K562 (cell line): ENCODE measurements around the gene MDP1. TPM values are rescaled to one million over a fixed set of nuclear protein-coding genes. Genes with fewer than 3 reads are reported as not detected.
A peak's percentile ranks its signal among the peaks of the same experiment; 100 is the strongest.

Source experiments
- ATAC-seq: fragments of 200-7000 bp; cut with Tn5 transposase; 3 replicates; pipeline ENCODE4 v1.9.1; 2020; ENCODE audit warnings: moderate library complexity
- BruUV-seq: library from RNA; stranded (reverse); fragments of 400-500 nt; replicated peaks from 2 replicates; lab custom pipeline; 2021; lab: Mats Ljungman, UMichigan
- CTCF ChIA-PET: fragments of 300-600 bp; formaldehyde crosslinking; extraction: SDS; loops from one replicate; lab custom pipeline; 2021; ENCODE audit warnings: low intra/inter-chr PET ratio; lab: Yijun Ruan, JAX
- POLR2A ChIA-PET: fragments of 300-600, 350-650 bp; sonication (Branson Sonifier 250); formaldehyde crosslinking; extraction: SDS; loops from one replicate; lab custom pipeline; 2021; ENCODE audit warnings: antibody characterized with exemption, inconsistent platforms; lab: Yijun Ruan, JAX
- DNase-seq, 4 experiments: peaks; one replicate each; pipeline versions ENCODE4 v3.0.0 to v3.0.0-alpha.2; 2011 to 2018; ENCODE audit warnings: low spot score in 3 of 4, mixed read lengths in 3 of 4; ENCODE audit errors: extremely low read depth in 1 of 4
- FAIRE-seq: peaks from 2 replicates; lab custom pipeline; 2011; peaks lifted over from hg19 to GRCh38; lab: Jason Lieb, UNC
- H2AFZ ChIP-seq: 2 replicates; pipeline ENCODE4 v1.6.0; 2011; ENCODE audit warnings: low read depth, low read length, control low read depth, inconsistent platforms
- H3K27ac ChIP-seq: fragments of 200-600 bp; 3 replicates; pipeline ENCODE4 v1.8.0; 2011; ENCODE audit warnings: low read depth, mild to moderate bottlenecking, control low read depth, inconsistent platforms, low read length, moderate library complexity, mixed read lengths; ENCODE audit errors: extremely low read depth
- H3K27me3 ChIP-seq, 2 experiments: fragments of 300-600 bp in 1 of 2; 2 replicates in 1 of 2; 3 replicates in 1 of 2; pipeline versions ENCODE4 v1.6.0 to v1.8.0; 2011; ENCODE audit warnings: inconsistent platforms in 2 of 2, low read length in 2 of 2, mild to moderate bottlenecking in 1 of 2, mixed read lengths in 1 of 2, moderate library complexity in 1 of 2; ENCODE audit not compliant: control insufficient read depth in 2 of 2, insufficient read depth in 2 of 2
- H3K36me3 ChIP-seq: fragments of 300-600 bp; 3 replicates; pipeline ENCODE4 v1.8.0; 2011; ENCODE audit warnings: mild to moderate bottlenecking, low read length, inconsistent platforms; ENCODE audit not compliant: control insufficient read depth, insufficient read depth
- H3K4me1 ChIP-seq, 2 experiments: fragments of 200-600 bp in 1 of 2; replicated peaks in 1 of 2; 2 replicates in 1 of 2; 3 replicates in 1 of 2; pipeline versions ENCODE4 v1.5.1 to v1.8.0; 2011; ENCODE audit warnings: inconsistent platforms in 2 of 2, low read length in 2 of 2, mild to moderate bottlenecking in 1 of 2, mixed read lengths in 1 of 2, moderate library complexity in 1 of 2; ENCODE audit not compliant: control insufficient read depth in 2 of 2, insufficient read depth in 2 of 2
- H3K4me2 ChIP-seq: 2 replicates; pipeline ENCODE4 v1.6.1; 2011; ENCODE audit warnings: low read length, control low read depth, inconsistent platforms, mixed read lengths; ENCODE audit not compliant: insufficient read depth
- H3K4me3 ChIP-seq: fragments of 200-600 bp; sonication (generic), shearing (Covaris generic); 2 replicates; pipeline ENCODE4 v1.5.1; 2016; ENCODE audit warnings: control low read depth, inconsistent platforms
- H3K79me2 ChIP-seq: fragments of 200-600 bp; 3 replicates; pipeline ENCODE4 v1.8.0; 2011; ENCODE audit warnings: low read length, inconsistent platforms; ENCODE audit not compliant: control insufficient read depth, insufficient read depth
- H3K9ac ChIP-seq, 2 experiments: 2 replicates each; pipeline versions ENCODE4 v1.6.0 to v1.6.1; 2011; ENCODE audit warnings: low read depth in 2 of 2, low read length in 2 of 2, control low read depth in 1 of 2, inconsistent platforms in 1 of 2, mild to moderate bottlenecking in 1 of 2, mixed read lengths in 1 of 2; ENCODE audit not compliant: insufficient read depth in 1 of 2
- H3K9me1 ChIP-seq: one replicate; pipeline ENCODE4 v1.6.0; 2011; ENCODE audit warnings: inconsistent platforms, mild to moderate bottlenecking, low read length, moderate library complexity; ENCODE audit not compliant: control insufficient read depth, insufficient read depth
- H3K9me3 ChIP-seq: replicated peaks from 2 replicates; pipeline ENCODE4 v1.5.1; 2011; ENCODE audit warnings: low read depth, low read length, inconsistent platforms; ENCODE audit not compliant: control insufficient read depth, insufficient read depth
- H4K20me1 ChIP-seq: replicated peaks from 2 replicates; pipeline ENCODE4 v1.6.1; 2011; ENCODE audit warnings: low read length, inconsistent platforms, mixed read lengths; ENCODE audit not compliant: control insufficient read depth, insufficient read depth
- ARID3A ChIP-seq: IDR thresholded peaks from 2 replicates; pipeline ENCODE4 v1.6.1; 2012; ENCODE audit warnings: low read depth, low read length, improper control_type of control experiment, borderline replicate concordance
- EWSR1 ChIP-seq: fragments of 450-650 bp; IDR thresholded peaks from 2 replicates; pipeline ENCODE4 v1.6.1; 2018; ENCODE audit warnings: borderline replicate concordance, mild to moderate bottlenecking, low read depth, moderate library complexity; ENCODE audit not compliant: partially characterized antibody
- LCOR ChIP-seq: sonication (generic); formaldehyde crosslinking; IDR thresholded peaks from 2 replicates; pipeline ENCODE4 v1.8.0; 2022; ENCODE audit warnings: mild to moderate bottlenecking, missing genetic modification reagents
- MEF2A ChIP-seq: IDR thresholded peaks from 2 replicates; pipeline ENCODE4 v1.6.1; 2011; ENCODE audit warnings: low read depth, mild to moderate bottlenecking, low read length, moderate library complexity; ENCODE audit not compliant: control insufficient read depth
- MNT ChIP-seq, 2 experiments: fragments of 450-650 bp; conservative IDR thresholded peaks; 2 replicates each; pipeline ENCODE4 v1.6.1; 2017; ENCODE audit warnings: mild to moderate bottlenecking in 2 of 2, moderate library complexity in 2 of 2
- SMARCA5 ChIP-seq: fragments of 450-650 bp; IDR thresholded peaks from 2 replicates; pipeline ENCODE4 v1.6.1; 2016
- SRSF3 ChIP-seq: fragments of 200-400 bp; formaldehyde crosslinking; IDR thresholded peaks from 2 replicates; pipeline ENCODE4 v1.6.1; 2016; ENCODE audit warnings: mild to moderate bottlenecking, low read length, moderate library complexity; ENCODE audit not compliant: insufficient read depth
- SUPT5H ChIP-seq: fragments of 450-650 bp; IDR thresholded peaks from 2 replicates; pipeline ENCODE4 v1.6.1; 2016
- TEAD1 ChIP-seq, 2 experiments: fragments of 450-650 bp in 1 of 2; sonication (generic) in 1 of 2; formaldehyde crosslinking; IDR thresholded peaks; 2 replicates each; pipeline versions ENCODE4 v1.4.0 to v1.8.0; 2020 to 2022; ENCODE audit warnings: mild to moderate bottlenecking in 2 of 2, missing genetic modification reagents in 1 of 2
- TGIF2 ChIP-seq: sonication (generic); formaldehyde crosslinking; IDR thresholded peaks from 2 replicates; pipeline ENCODE4 v1.8.1; 2022; ENCODE audit warnings: mild to moderate bottlenecking, missing genetic modification reagents, moderate library complexity
- YY1 ChIP-seq, 3 experiments: IDR thresholded peaks; 2 replicates each; pipeline ENCODE4 v1.6.1; 2011; ENCODE audit warnings: low read length in 2 of 3, mild to moderate bottlenecking in 2 of 3, moderate library complexity in 2 of 3, borderline replicate concordance in 1 of 3, control low read depth in 1 of 3, low read depth in 1 of 3; ENCODE audit not compliant: insufficient read depth in 3 of 3, insufficient replicate concordance in 2 of 3, control insufficient read depth in 1 of 3, insufficient read length in 1 of 3; ENCODE audit errors: extremely low read depth in 1 of 3
- ZNF232 ChIP-seq: sonication (generic); formaldehyde crosslinking; IDR thresholded peaks from 2 replicates; pipeline ENCODE4 v1.8.0; 2022; ENCODE audit warnings: mild to moderate bottlenecking, missing genetic modification reagents
- ZNF277 ChIP-seq: fragments of 250-450 bp; sonication (Bioruptor Pico); IDR thresholded peaks from 2 replicates; pipeline ENCODE4 v1.8.0; 2022; ENCODE audit warnings: inconsistent platforms, mild to moderate bottlenecking, moderate library complexity, borderline replicate concordance
- whole genome bisulfite sequencing: fragments of 100-300 bp; shearing (Covaris generic); methylation state at CpG from one replicate; pipeline ENCODE4 v1.1.6; 2016; ENCODE audit warnings: low coverage, mixed read lengths; ENCODE audit not compliant: insufficient coverage; ENCODE audit errors: missing lambda C conversion rate; 5-methylcytosine and 5-hydroxymethylcytosine counted together
- in situ Hi-C: fragments of 300-500 bp; cut with MboI; formaldehyde crosslinking; loops from 4 replicates; pipeline ENCODE4 v1.15.0; 2018; ENCODE audit warnings: inconsistent platforms, mixed read lengths
- intact Hi-C: fragments of 100-400 bp; cut with micrococcal nuclease; formaldehyde crosslinking; loops from 2 replicates; pipeline ENCODE4 v1.14.2; 2022
- polyA plus RNA-seq, 8 experiments: library from polyadenylated mRNA; depleted of rRNA in 4 of 8; stranded (reverse) in 5 of 8; unstranded in 3 of 8; fragments of >200 nt; fragmentation: Nextera tagmentation in 2 of 8; fragmentation: Illumina TruSeq in 1 of 8; extraction: Ambion mirVana in 2 of 8; extraction: Trizol in 1 of 8; gene quantifications; 2 replicates each; pipeline versions ENCODE4 v1.2.1 to v1.2.3, GENCODE V29; 2011 to 2014; ENCODE audit warnings: inconsistent platforms in 1 of 8, missing spikeins in 1 of 8
- total RNA-seq, 7 experiments: library from RNA; depleted of rRNA in 6 of 7; stranded (reverse); fragments of >200 nt in 6 of 7; fragmentation: Illumina TruSeq in 2 of 7; extraction: Trizol in 2 of 7; gene quantifications; 2 replicates each; pipeline versions ENCODE4 v1.2.1 to v1.2.3, GENCODE V29; 2011 to 2021; ENCODE audit warnings: low replicate concordance in 1 of 7

The MDP1 gene
- total and polyA plus RNA-seq, 9 of the 15 experiments (the other 6 are each of a cell fraction or from before 2014, with no cell fraction given): 2.7 to 29.6 (median 11.0) TPM

GRCh38 chr14:24232645-24233537 lies 17.0 kb upstream of the MDP1 start, which contains the start of gene GMPR2:
TSS of gene GMPR2 (plus strand) at chr14:24232929. CDS start at chr14:24233254, 325 bp downstream.
- ChIA-PET CTCF (no interaction called here), POLR2A (interaction anchor here (0.7 kb wide), 1 partner anchor 85 kb away, joined by 3 read pairs; no protein-coding TSS in a partner anchor)
- Histone ChIP-seq H3K4me1 (peaks cover 6 to 15% of the 10 kb centered on the region in 2 experiments), H3K27me3 (no peaks in the 10 kb centered on the region), H3K4me3 (peak within 1 kb of the TSS; percentile 54), H3K9me1 (no peaks in the 10 kb centered on the region), H3K4me2 (peak within 1 kb of the TSS; percentile 98), H3K79me2 (peaks cover 39% of the 10 kb centered on the region), H2AFZ (peak within 1 kb of the TSS; percentile 99), H3K9ac (peak within 1 kb of the TSS; percentile 72 to 94), H4K20me1 (no peaks in the 10 kb centered on the region), H3K36me3 (peaks cover 40% of the 10 kb centered on the region), H3K9me3 (no peaks in the 10 kb centered on the region), H3K27ac (peak within 1 kb of the TSS; percentile 89)
- DNase-seq: peak; percentile 41 to 71 (median 54)
- FAIRE-seq: peak; percentile 86
- peak; percentile 76 for ATAC-seq
- intact Hi-C loops (loop anchor here (2.0 kb wide), 1 partner anchor 16 kb away; the partner anchor contains the start of gene MDP1), in situ Hi-C loops (no loop called here)
- WGBS: 2% methylated on average over 38 of the region's 38 CpGs
- TSS peak; percentile 63 for BruUV-seq
- no peak for TF ChIP-seq SRSF3
- no peak for TF ChIP-seq EWSR1
- TF ChIP-seq YY1 (IDR thresholded peaks at IDR 0.05; ENCODE audit: borderline replicate concordance in 1 of 3, control insufficient read depth in 1 of 3, extremely low read depth in 1 of 3, insufficient read depth in 3 of 3, insufficient read length in 1 of 3, insufficient replicate concordance in 2 of 3, low read depth in 1 of 3, low read length in 2 of 3): no peak
- no peak for TF ChIP-seq ARID3A
- TF ChIP-seq SMARCA5: no peak
- no peak for TF ChIP-seq MEF2A
- no peak; the same call in 1 of the 2 replicates for TF ChIP-seq LCOR
- TF ChIP-seq ZNF277 (CRISPR knock-in tag): no peak
- no peak for TF ChIP-seq ZNF232
- TF ChIP-seq MNT (conservative IDR thresholded peaks at IDR 0.05): peak in 1 of 2 experiments; percentile 56; a peak in 2 of 4 replicates
- TF ChIP-seq SUPT5H: peak; percentile 30
- no peak for TF ChIP-seq TEAD1 (CRISPR knock-in tag; IDR thresholded peaks at IDR 0.05)
- no peak for TF ChIP-seq TGIF2
